Measurements from ENCODE around the gene ANO5.

ANO5 gene

DNA sequence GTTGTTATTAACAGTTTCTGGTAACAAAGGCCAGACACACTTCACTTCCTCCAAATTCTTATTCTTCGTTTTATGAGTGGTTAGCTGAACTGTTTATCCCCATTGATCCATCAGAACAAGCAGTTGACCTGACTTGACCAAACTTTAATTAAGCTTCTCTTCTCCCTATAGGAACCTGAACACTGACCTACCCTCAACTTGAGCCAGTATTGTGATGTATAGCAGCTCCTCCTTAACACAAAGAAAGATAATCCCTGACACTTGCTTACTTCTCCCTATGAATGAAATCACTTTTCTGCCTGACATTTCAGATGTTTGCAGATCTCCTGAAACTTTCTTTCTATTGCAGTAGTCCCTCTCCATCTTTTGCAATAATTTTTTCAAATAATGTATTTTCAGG, 41.9 kb downstream of the ANO5 start:
- Histone ChIP-seq H3F3A (ENCODE audit: control insufficient read depth, insufficient read depth) (no peaks in the 10 kb centered on the region), H3K27ac (ENCODE audit: low read depth, low read length) (no peak overlapping the region), H3K4me3 (ENCODE audit: low read length) (no peak overlapping the region), H3K9me3 (ENCODE audit: control insufficient read depth, insufficient read depth, low read length) (no peaks in the 10 kb centered on the region), H3K36me3 (ENCODE audit: control insufficient read depth, low read length) (no peaks in the 10 kb centered on the region), H3K27me3 (ENCODE audit: control insufficient read depth, low read length) (no peaks in the 10 kb centered on the region), H4K20me1 (ENCODE audit: control insufficient read depth, insufficient read depth, low read depth, low read length) (no peaks in the 10 kb centered on the region), H3K4me1 (ENCODE audit: control insufficient read depth, low read length) (no peaks in the 10 kb centered on the region), H3K79me2 (ENCODE audit: control insufficient read depth, low read length) (no peaks in the 10 kb centered on the region), H3K4me2 (ENCODE audit: low read length) (no peak overlapping the region), H3K9me2 (replicated peaks; ENCODE audit: control insufficient read depth, low read length) (no peaks in the 10 kb centered on the region)
- TF ChIP-seq EZH2phosphoT487 (IDR thresholded peaks at IDR 0.05; ENCODE audit: borderline replicate concordance, low read length), result no peak
- TF ChIP-seq, protein P1, sequence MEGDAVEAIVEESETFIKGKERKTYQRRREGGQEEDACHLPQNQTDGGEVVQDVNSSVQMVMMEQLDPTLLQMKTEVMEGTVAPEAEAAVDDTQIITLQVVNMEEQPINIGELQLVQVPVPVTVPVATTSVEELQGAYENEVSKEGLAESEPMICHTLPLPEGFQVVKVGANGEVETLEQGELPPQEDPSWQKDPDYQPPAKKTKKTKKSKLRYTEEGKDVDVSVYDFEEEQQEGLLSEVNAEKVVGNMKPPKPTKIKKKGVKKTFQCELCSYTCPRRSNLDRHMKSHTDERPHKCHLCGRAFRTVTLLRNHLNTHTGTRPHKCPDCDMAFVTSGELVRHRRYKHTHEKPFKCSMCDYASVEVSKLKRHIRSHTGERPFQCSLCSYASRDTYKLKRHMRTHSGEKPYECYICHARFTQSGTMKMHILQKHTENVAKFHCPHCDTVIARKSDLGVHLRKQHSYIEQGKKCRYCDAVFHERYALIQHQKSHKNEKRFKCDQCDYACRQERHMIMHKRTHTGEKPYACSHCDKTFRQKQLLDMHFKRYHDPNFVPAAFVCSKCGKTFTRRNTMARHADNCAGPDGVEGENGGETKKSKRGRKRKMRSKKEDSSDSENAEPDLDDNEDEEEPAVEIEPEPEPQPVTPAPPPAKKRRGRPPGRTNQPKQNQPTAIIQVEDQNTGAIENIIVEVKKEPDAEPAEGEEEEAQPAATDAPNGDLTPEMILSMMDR (IDR thresholded peaks at IDR 0.05; ENCODE audit: low read depth, low read length, poor library complexity, severe bottlenecking), result no peak

DNA sequence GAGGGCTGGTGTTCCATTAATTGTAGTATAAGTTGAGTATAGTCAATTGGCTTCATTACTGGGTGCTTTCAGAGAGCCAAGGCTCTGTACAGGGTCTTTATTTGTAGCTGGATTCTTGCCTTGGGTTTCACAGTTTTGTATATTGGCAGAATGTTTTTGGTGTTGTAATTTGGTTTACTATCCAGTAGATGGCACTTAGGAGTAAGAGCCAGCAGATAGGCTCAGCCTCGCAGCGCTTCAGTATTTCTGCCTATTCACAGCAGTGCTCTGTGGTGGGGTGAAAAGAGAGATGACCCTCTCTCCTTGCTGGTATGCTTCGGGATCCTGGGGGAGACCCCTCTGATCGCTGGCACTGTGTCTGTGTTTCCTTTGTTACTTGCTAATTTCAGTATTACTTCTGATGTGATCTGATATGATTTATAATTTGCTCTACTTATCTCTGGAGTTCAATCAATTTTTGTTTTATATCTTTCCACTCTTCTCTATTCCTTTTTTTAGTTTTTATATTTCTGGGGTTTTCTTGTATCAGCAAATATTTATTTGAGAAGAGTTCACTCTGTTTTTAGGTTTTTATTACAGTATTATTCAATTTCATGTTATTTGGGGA, 52.2 kb downstream of the ANO5 start:
- Histone ChIP-seq H3F3A (ENCODE audit: control insufficient read depth, insufficient read depth) (no peaks in the 10 kb centered on the region), H3K9me3 (ENCODE audit: control insufficient read depth, insufficient read depth, low read length) (no peaks in the 10 kb centered on the region), H3K4me2 (ENCODE audit: low read length) (no peak overlapping the region), H3K36me3 (ENCODE audit: control insufficient read depth, low read length) (no peaks in the 10 kb centered on the region), H3K4me3 (ENCODE audit: low read length) (no peak overlapping the region), H3K4me1 (ENCODE audit: control insufficient read depth, low read length) (no peaks in the 10 kb centered on the region), H4K20me1 (ENCODE audit: control insufficient read depth, insufficient read depth, low read depth, low read length) (no peaks in the 10 kb centered on the region), H3K27ac (ENCODE audit: low read depth, low read length) (no peak overlapping the region), H3K27me3 (ENCODE audit: control insufficient read depth, low read length) (no peaks in the 10 kb centered on the region), H3K79me2 (ENCODE audit: control insufficient read depth, low read length) (no peaks in the 10 kb centered on the region), H3K9me2 (replicated peaks; ENCODE audit: control insufficient read depth, low read length) (no peaks in the 10 kb centered on the region)
- TF ChIP-seq, protein P1 (IDR thresholded peaks at IDR 0.05; ENCODE audit: low read depth, low read length, poor library complexity, severe bottlenecking), result peak; percentile 67
- no peak for TF ChIP-seq EZH2phosphoT487 (IDR thresholded peaks at IDR 0.05; ENCODE audit: borderline replicate concordance, low read length)

DNA sequence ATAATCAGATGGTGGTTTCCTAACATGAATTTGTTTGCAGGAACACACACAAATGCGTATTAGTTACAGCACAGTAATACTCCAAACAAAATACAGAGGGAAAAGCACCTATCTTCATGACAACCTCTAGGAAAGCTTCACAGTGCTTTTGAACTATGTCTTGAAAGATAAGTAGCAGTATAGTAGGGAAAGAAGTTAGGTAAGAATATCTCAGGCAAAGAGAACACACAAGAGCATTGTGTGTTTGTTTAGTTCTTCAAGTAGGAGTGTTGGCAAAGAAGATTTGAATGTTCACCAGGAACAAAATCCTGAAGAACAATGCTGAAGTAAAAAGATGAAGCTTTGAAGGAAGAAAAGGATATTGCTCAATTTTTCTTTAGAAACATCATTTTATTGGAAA, 54.1 kb downstream of the ANO5 start:
- H3K9me3 ChIP-seq (ENCODE audit: control insufficient read depth, insufficient read depth, low read length), result no peaks in the 10 kb centered on the region
- H3K79me2 ChIP-seq (ENCODE audit: control insufficient read depth, low read length), result no peaks in the 10 kb centered on the region
- H3K27ac ChIP-seq (ENCODE audit: low read depth, low read length), result no peak overlapping the region
- H3K9me2 ChIP-seq (replicated peaks; ENCODE audit: control insufficient read depth, low read length), result no peaks in the 10 kb centered on the region
- no peak overlapping the region for H3K4me2 ChIP-seq (ENCODE audit: low read length)
- H3K36me3 ChIP-seq (ENCODE audit: control insufficient read depth, low read length), result no peaks in the 10 kb centered on the region
- H3K4me3 ChIP-seq (ENCODE audit: low read length), result no peak overlapping the region
- no peaks in the 10 kb centered on the region for H3K27me3 ChIP-seq (ENCODE audit: control insufficient read depth, low read length)
- H3K4me1 ChIP-seq (ENCODE audit: control insufficient read depth, low read length), result no peaks in the 10 kb centered on the region
- H4K20me1 ChIP-seq (ENCODE audit: control insufficient read depth, insufficient read depth, low read depth, low read length), result no peaks in the 10 kb centered on the region
- TF ChIP-seq EZH2phosphoT487 (IDR thresholded peaks at IDR 0.05; ENCODE audit: borderline replicate concordance, low read length), result no peak
- TF ChIP-seq, protein P1 (IDR thresholded peaks at IDR 0.05; ENCODE audit: low read depth, low read length, poor library complexity, severe bottlenecking), result no peak
- H3F3A ChIP-seq (ENCODE audit: control insufficient read depth, insufficient read depth), result no peaks in the 10 kb centered on the region

All from DOHH2 (cell line).